OCI-LY7 (cell line): Measurements from ENCODE around the gene ANOS1. TPM values are rescaled to one million over a fixed set of nuclear protein-coding genes. Genes with fewer than 3 reads are reported as not detected.

Experiments
- BruUV-seq: library from RNA; stranded (reverse); fragments of 400-500 nt; replicated peaks from 2 replicates; lab custom pipeline; 2021; lab: Mats Ljungman, UMichigan
- CTCF ChIA-PET: fragments of 300-600 bp; sonication (Branson Sonifier 250); formaldehyde crosslinking; loops from one replicate; lab custom pipeline; 2022; ENCODE audit warnings: antibody characterized with exemption; ENCODE audit not compliant: unreplicated experiment; lab: Charles Lee
- POLR2A ChIA-PET: fragments of 300-600 bp; sonication (Branson Sonifier 250); formaldehyde crosslinking; loops from one replicate; lab custom pipeline; 2022; ENCODE audit warnings: antibody characterized with exemption; lab: Charles Lee
- DNase-seq: peaks from one replicate; pipeline ENCODE4 v3.0.0-alpha.2; 2015; ENCODE audit warnings: low spot score
- H2AFZ ChIP-seq: fragments of 200-600 bp; sonication (generic), shearing (Covaris generic); 2 replicates; pipeline ENCODE4 v1.6.1; 2014; ENCODE audit warnings: mild to moderate bottlenecking, antibody characterized with exemption, low read length, moderate library complexity
- H3K27ac ChIP-seq: fragments of 200-600 bp; sonication (generic); 2 replicates; pipeline ENCODE4 v1.5.1; 2014; ENCODE audit warnings: mixed run types, low read depth, mild to moderate bottlenecking, moderate library complexity, low read length, inconsistent platforms; ENCODE audit not compliant: poor library complexity, severe bottlenecking
- H3K36me3 ChIP-seq: fragments of 200-600 bp; sonication (generic); 2 replicates; pipeline ENCODE4 v1.6.1; 2014; ENCODE audit warnings: mild to moderate bottlenecking, antibody characterized with exemption, low read length, moderate library complexity, mixed read lengths; ENCODE audit not compliant: insufficient read depth
- H3K4me1 ChIP-seq: fragments of 200-600 bp; sonication (generic); 2 replicates; pipeline ENCODE4 v1.5.1; 2014; ENCODE audit warnings: mild to moderate bottlenecking, low read length; ENCODE audit not compliant: insufficient read depth, poor library complexity, severe bottlenecking
- H3K4me2 ChIP-seq: fragments of 200-600 bp; sonication (generic); 2 replicates; pipeline ENCODE4 v1.6.1; 2014; ENCODE audit warnings: mild to moderate bottlenecking, low read length
- H3K4me3 ChIP-seq: fragments of 200-600 bp; sonication (generic); 2 replicates; pipeline ENCODE4 v1.5.1; 2014; ENCODE audit warnings: mild to moderate bottlenecking, low read depth, low read length; ENCODE audit not compliant: poor library complexity, severe bottlenecking
- H3K79me2 ChIP-seq: fragments of 200-600 bp; sonication (generic); 2 replicates; pipeline ENCODE4 v1.6.1; 2016; ENCODE audit warnings: low read depth, mild to moderate bottlenecking, low read length, moderate library complexity, mixed read lengths; ENCODE audit not compliant: insufficient read depth
- H3K9me2 ChIP-seq: fragments of 200-600 bp; sonication (generic); 2 replicates; pipeline ENCODE4 v1.6.1; 2016; ENCODE audit warnings: mild to moderate bottlenecking, low read length, mixed read lengths; ENCODE audit not compliant: insufficient read depth
- H3K9me3 ChIP-seq: fragments of 200-600 bp; sonication (generic); 2 replicates; pipeline ENCODE4 v1.6.1; 2014; ENCODE audit warnings: mild to moderate bottlenecking, mixed run types, low read length, mixed read lengths
- H4K20me1 ChIP-seq: fragments of 200-600 bp; sonication (generic); 2 replicates; pipeline ENCODE4 v1.6.1; 2014; ENCODE audit warnings: mild to moderate bottlenecking, antibody characterized with exemption, low read length, moderate library complexity, mixed read lengths; ENCODE audit not compliant: insufficient read depth
- EZH2phosphoT487 ChIP-seq: fragments of 200-600 bp; sonication (generic); IDR thresholded peaks from 2 replicates; pipeline ENCODE4 v1.6.1; 2018; ENCODE audit warnings: low read depth, borderline replicate concordance, mild to moderate bottlenecking, mixed run types, antibody characterized with exemption, low read length, moderate library complexity, mixed read lengths
- intact Hi-C: fragments of 100-400 bp; cut with micrococcal nuclease; formaldehyde crosslinking; loops from one replicate; pipeline ENCODE4 v1.10.0; 2022; ENCODE audit not compliant: unreplicated experiment
- total RNA-seq, 2 experiments: library from RNA; depleted of rRNA in 1 of 2; stranded (reverse); fragments of >200 nt in 1 of 2; shearing (Covaris generic) in 1 of 2; gene quantifications; 2 replicates each; pipeline ENCODE4 v1.2.3, GENCODE V29; 2014 to 2022
- TF ChIP-seq, protein P1 (sequence below): fragments of 200-600 bp; sonication (generic); conservative IDR thresholded peaks from 2 replicates; pipeline ENCODE4 v1.5.1; 2014; ENCODE audit warnings: mild to moderate bottlenecking, antibody characterized with exemption, low read length, moderate library complexity, mixed read lengths

The ANOS1 gene
- total RNA-seq, 2 experiments from 2014 or later: not detected

DNA sequence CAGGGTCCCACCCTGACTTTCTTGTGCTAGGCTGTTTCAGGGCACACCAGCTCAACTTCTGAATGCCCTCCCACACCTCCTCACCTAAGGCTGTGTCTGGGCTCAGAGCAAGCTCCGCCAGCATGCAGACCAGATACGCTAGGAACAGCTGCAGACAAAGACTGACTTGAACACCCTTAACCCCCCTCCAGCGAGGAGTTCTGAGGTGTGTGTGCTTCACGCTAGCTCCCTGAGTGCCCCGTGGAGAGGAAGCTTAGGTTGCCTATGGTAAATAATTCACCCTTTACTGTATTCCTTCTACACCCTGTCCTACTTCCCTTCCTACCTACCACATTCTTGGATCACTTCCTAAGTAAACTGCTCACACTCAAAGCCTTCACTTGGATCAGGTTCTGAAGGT, 152.3 kb downstream of the ANOS1 start:
- H3K36me3 ChIP-seq: no peaks in the 10 kb centered on the region
- H2AFZ ChIP-seq: no peak overlapping the region
- H3K9me3 ChIP-seq: no peaks in the 10 kb centered on the region
- no peak for DNase-seq
- ChIA-PET CTCF (no interaction called here), POLR2A (no interaction called here)
- BruUV-seq: no TSS peak
- H3K79me2 ChIP-seq: no peaks in the 10 kb centered on the region
- H3K27ac ChIP-seq: no peak overlapping the region
- H3K4me2 ChIP-seq: no peak overlapping the region
- TF ChIP-seq, protein P1, sequence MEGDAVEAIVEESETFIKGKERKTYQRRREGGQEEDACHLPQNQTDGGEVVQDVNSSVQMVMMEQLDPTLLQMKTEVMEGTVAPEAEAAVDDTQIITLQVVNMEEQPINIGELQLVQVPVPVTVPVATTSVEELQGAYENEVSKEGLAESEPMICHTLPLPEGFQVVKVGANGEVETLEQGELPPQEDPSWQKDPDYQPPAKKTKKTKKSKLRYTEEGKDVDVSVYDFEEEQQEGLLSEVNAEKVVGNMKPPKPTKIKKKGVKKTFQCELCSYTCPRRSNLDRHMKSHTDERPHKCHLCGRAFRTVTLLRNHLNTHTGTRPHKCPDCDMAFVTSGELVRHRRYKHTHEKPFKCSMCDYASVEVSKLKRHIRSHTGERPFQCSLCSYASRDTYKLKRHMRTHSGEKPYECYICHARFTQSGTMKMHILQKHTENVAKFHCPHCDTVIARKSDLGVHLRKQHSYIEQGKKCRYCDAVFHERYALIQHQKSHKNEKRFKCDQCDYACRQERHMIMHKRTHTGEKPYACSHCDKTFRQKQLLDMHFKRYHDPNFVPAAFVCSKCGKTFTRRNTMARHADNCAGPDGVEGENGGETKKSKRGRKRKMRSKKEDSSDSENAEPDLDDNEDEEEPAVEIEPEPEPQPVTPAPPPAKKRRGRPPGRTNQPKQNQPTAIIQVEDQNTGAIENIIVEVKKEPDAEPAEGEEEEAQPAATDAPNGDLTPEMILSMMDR: no peak
- TF ChIP-seq EZH2phosphoT487: no peak
- H4K20me1 ChIP-seq: no peaks in the 10 kb centered on the region
- intact Hi-C loops: no loop called here
- no peaks in the 10 kb centered on the region for H3K4me1 ChIP-seq
- H3K4me3 ChIP-seq: no peak overlapping the region
- no peaks in the 10 kb centered on the region for H3K9me2 ChIP-seq

DNA sequence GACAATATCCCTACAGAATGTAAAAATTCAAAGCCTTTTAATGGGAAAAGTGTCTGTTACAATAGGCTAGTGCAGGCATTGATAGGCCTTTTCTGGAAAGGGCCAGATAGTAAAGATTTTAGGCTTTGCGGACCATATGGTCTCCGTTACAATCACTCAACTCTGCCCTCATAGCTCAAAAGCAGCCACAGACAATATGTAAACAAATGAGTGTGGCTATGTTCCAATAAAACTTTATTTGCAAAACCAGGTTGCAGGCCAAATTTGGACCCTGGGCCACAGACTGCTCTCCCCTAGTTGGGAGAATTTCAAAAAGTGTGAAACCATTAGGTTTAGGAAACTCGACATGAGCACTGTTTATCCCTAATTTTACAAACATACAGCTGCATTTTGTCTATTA, 155.1 kb downstream of the ANOS1 start:
- H3K36me3 ChIP-seq: no peaks in the 10 kb centered on the region
- no peak overlapping the region for H3K4me2 ChIP-seq
- H4K20me1 ChIP-seq: no peaks in the 10 kb centered on the region
- POLR2A ChIA-PET: no interaction called here
- no peak for TF ChIP-seq EZH2phosphoT487
- TF ChIP-seq, protein P1: no peak
- no peaks in the 10 kb centered on the region for H3K9me3 ChIP-seq
- DNase-seq: no peak
- no peaks in the 10 kb centered on the region for H3K79me2 ChIP-seq
- H3K4me3 ChIP-seq: no peak overlapping the region
- no peaks in the 10 kb centered on the region for H3K4me1 ChIP-seq
- H2AFZ ChIP-seq: no peak overlapping the region
- H3K9me2 ChIP-seq: no peaks in the 10 kb centered on the region
- BruUV-seq: no TSS peak
- CTCF ChIA-PET: no interaction called here
- H3K27ac ChIP-seq: no peak overlapping the region
- intact Hi-C loops: no loop called here

GRCh38 chrX:8565729-8566128, 166.2 kb downstream of the ANOS1 start:
- no peak overlapping the region for H2AFZ ChIP-seq
- H3K79me2 ChIP-seq: no peaks in the 10 kb centered on the region
- H4K20me1 ChIP-seq: no peaks in the 10 kb centered on the region
- ChIA-PET POLR2A (no interaction called here), CTCF (no interaction called here)
- no peak overlapping the region for H3K4me2 ChIP-seq
- no peak for TF ChIP-seq EZH2phosphoT487
- TF ChIP-seq, protein P1: no peak
- no peak overlapping the region for H3K27ac ChIP-seq
- H3K4me1 ChIP-seq: no peaks in the 10 kb centered on the region
- no peak overlapping the region for H3K4me3 ChIP-seq
- no peaks in the 10 kb centered on the region for H3K36me3 ChIP-seq
- DNase-seq: no peak
- H3K9me2 ChIP-seq: no peaks in the 10 kb centered on the region
- intact Hi-C loops: no loop called here
- BruUV-seq: no TSS peak
- no peaks in the 10 kb centered on the region for H3K9me3 ChIP-seq
